K562 (cell line): ENCODE data around the gene PPP1R15A. TPM values are rescaled to one million over a fixed set of nuclear protein-coding genes. Genes with fewer than 3 reads are reported as not detected.

Experiments
- AFF1 ChIP-seq, 2 experiments: fragments of 450-650 bp; IDR thresholded peaks; 2 replicates each; pipeline ENCODE4 v1.6.1; 2018; ENCODE audit warnings: mild to moderate bottlenecking in 2 of 2, low read depth in 1 of 2; ENCODE audit not compliant: partially characterized antibody in 2 of 2
- ARID2 ChIP-seq: fragments of 450-650 bp; IDR thresholded peaks from 2 replicates; pipeline ENCODE4 v1.6.1; 2017; ENCODE audit warnings: antibody characterized with exemption, mild to moderate bottlenecking
- BHLHE40 ChIP-seq: IDR thresholded peaks from 2 replicates; pipeline ENCODE4 v1.6.1; 2011; ENCODE audit warnings: low read length, improper control_type of control experiment
- CBX3 ChIP-seq, 2 experiments: IDR thresholded peaks; 1 replicate in 1 of 2; 2 replicates in 1 of 2; pipeline ENCODE4 v1.6.1; 2012; ENCODE audit warnings: inconsistent platforms in 2 of 2, low read length in 2 of 2, borderline replicate concordance in 1 of 2, control low read depth in 1 of 2
- ELF2 ChIP-seq: fragments of 250-450 bp; sonication (Bioruptor Pico); IDR thresholded peaks from 2 replicates; pipeline ENCODE4 v1.5.0; 2021; ENCODE audit warnings: mild to moderate bottlenecking
- HMG20A ChIP-seq: fragments of 450-650 bp; formaldehyde crosslinking; conservative IDR thresholded peaks from 2 replicates; pipeline ENCODE4 v1.4.0; 2020; ENCODE audit warnings: mild to moderate bottlenecking, mixed read lengths
- KHSRP ChIP-seq: fragments of 450-650 bp; IDR thresholded peaks from 2 replicates; pipeline ENCODE4 v1.6.1; 2017
- MITF ChIP-seq: IDR thresholded peaks from 2 replicates; pipeline ENCODE4 v1.6.1; 2014; ENCODE audit warnings: antibody characterized with exemption
- MTA1 ChIP-seq: fragments of 450-650 bp; IDR thresholded peaks from 2 replicates; pipeline ENCODE4 v1.6.1; 2017; ENCODE audit warnings: borderline replicate concordance
- NR2C1 ChIP-seq, 2 experiments: fragments of 450-650 bp; IDR thresholded peaks; 2 replicates each; pipeline ENCODE4 v1.6.1; 2017; ENCODE audit warnings: mild to moderate bottlenecking in 2 of 2, antibody characterized with exemption in 1 of 2, inconsistent platforms in 1 of 2, missing compliant biosample characterization in 1 of 2, missing genetic modification characterization in 1 of 2
- NR2C2 ChIP-seq, 2 experiments: fragments of 200-800 bp in 1 of 2; sonication (Bioruptor generic) in 1 of 2; sonication (generic) in 1 of 2; formaldehyde crosslinking in 1 of 2; IDR thresholded peaks; 2 replicates each; pipeline versions ENCODE4 v1.6.1 to v1.8.0; 2016 to 2022; ENCODE audit warnings: mild to moderate bottlenecking in 1 of 2, missing compliant biosample characterization in 1 of 2, missing genetic modification characterization in 1 of 2, missing genetic modification reagents in 1 of 2
- RFX1 ChIP-seq: fragments of 450-650 bp; IDR thresholded peaks from 2 replicates; pipeline ENCODE4 v1.6.1; 2016; ENCODE audit warnings: mild to moderate bottlenecking, moderate library complexity
- SIN3B ChIP-seq: fragments of 450-650 bp; IDR thresholded peaks from 2 replicates; pipeline ENCODE4 v1.6.1; 2017; ENCODE audit warnings: low read depth, mild to moderate bottlenecking, moderate library complexity
- SRF ChIP-seq, 2 experiments: fragments of 250-450, 450-650 bp in 1 of 2; sonication (Bioruptor Pico) in 1 of 2; sonication (generic) in 1 of 2; formaldehyde crosslinking; IDR thresholded peaks; 2 replicates each; pipeline versions ENCODE4 v1.5.0 to v1.5.1; 2020 to 2022; ENCODE audit warnings: mild to moderate bottlenecking in 1 of 2, missing genetic modification reagents in 1 of 2
- TAF9B ChIP-seq: fragments of 450-650 bp; IDR thresholded peaks from 2 replicates; pipeline ENCODE4 v1.6.1; 2018; ENCODE audit warnings: mild to moderate bottlenecking; ENCODE audit not compliant: partially characterized antibody
- TRIM24 ChIP-seq, 2 experiments: fragments of 450-650 bp; IDR thresholded peaks; 2 replicates each; pipeline ENCODE4 v1.6.1; 2016
- U2AF1 ChIP-seq: fragments of 200-400 bp; formaldehyde crosslinking; optimal IDR thresholded peaks from 2 replicates; pipeline ENCODE3; 2017; ENCODE audit warnings: mild to moderate bottlenecking, low read depth, low read length, moderate library complexity
- XRCC5 ChIP-seq: fragments of 200-400 bp; formaldehyde crosslinking; IDR thresholded peaks from 2 replicates; pipeline ENCODE4 v1.6.1; 2017; ENCODE audit warnings: low read depth, mild to moderate bottlenecking, low read length
- ZFP36 ChIP-seq: fragments of 150-350 bp; IDR thresholded peaks from 2 replicates; pipeline ENCODE4 v1.6.1; 2018; ENCODE audit warnings: low read length, low read depth; ENCODE audit not compliant: partially characterized antibody
- ZNF184 ChIP-seq: sonication (generic); formaldehyde crosslinking; IDR thresholded peaks from 2 replicates; pipeline ENCODE4 v1.5.0; 2020; ENCODE audit warnings: missing genetic modification reagents
- ZNF263 ChIP-seq: sonication (generic); formaldehyde crosslinking; IDR thresholded peaks from 2 replicates; pipeline ENCODE4 v1.8.0; 2022; ENCODE audit warnings: mild to moderate bottlenecking, missing genetic modification reagents, borderline replicate concordance
- ZNF696 ChIP-seq: fragments of 250-450 bp; sonication (Bioruptor Pico); conservative IDR thresholded peaks from 2 replicates; pipeline ENCODE4 v1.4.0; 2020; ENCODE audit warnings: mild to moderate bottlenecking, moderate library complexity
- polyA plus RNA-seq, 8 experiments: library from polyadenylated mRNA; depleted of rRNA in 4 of 8; stranded (reverse) in 5 of 8; unstranded in 3 of 8; fragments of >200 nt; fragmentation: Nextera tagmentation in 2 of 8; fragmentation: Illumina TruSeq in 1 of 8; extraction: Ambion mirVana in 2 of 8; extraction: Trizol in 1 of 8; gene quantifications; 2 replicates each; pipeline versions ENCODE4 v1.2.1 to v1.2.3, GENCODE V29; 2011 to 2014; ENCODE audit warnings: inconsistent platforms in 1 of 8, missing spikeins in 1 of 8
- total RNA-seq, 7 experiments: library from RNA; depleted of rRNA in 6 of 7; stranded (reverse); fragments of >200 nt in 6 of 7; fragmentation: Illumina TruSeq in 2 of 7; extraction: Trizol in 2 of 7; gene quantifications; 2 replicates each; pipeline versions ENCODE4 v1.2.1 to v1.2.3, GENCODE V29; 2011 to 2021; ENCODE audit warnings: low replicate concordance in 1 of 7
- TF ChIP-seq, protein P1 (sequence below), 3 experiments: IDR thresholded peaks in 2 of 3; conservative IDR thresholded peaks in 1 of 3; 2 replicates each; pipeline ENCODE4 v1.5.1; 2011 to 2012; ENCODE audit warnings: low read length in 3 of 3, mild to moderate bottlenecking in 3 of 3, control low read depth in 2 of 3, improper control_type of control experiment in 1 of 3, inconsistent platforms in 1 of 3, low read depth in 1 of 3, mixed read lengths in 1 of 3, moderate library complexity in 1 of 3; ENCODE audit not compliant: insufficient read depth in 2 of 3

The PPP1R15A gene
- total and polyA plus RNA-seq, 9 of the 15 experiments (the other 6 are each of a cell fraction or from before 2014, with no cell fraction given), result 0.42 to 73.7 (median 44.0) TPM

- TF ChIP-seq U2AF1, result no peak
- peak in 1 of 2 experiments; percentile 77 for TF ChIP-seq AFF1 (IDR thresholded peaks at IDR 0.05; ENCODE audit: low read depth in 1 of 2, partially characterized antibody in 2 of 2)
- no peak for TF ChIP-seq CBX3 (IDR thresholded peaks at IDR 0.05; ENCODE audit: borderline replicate concordance in 1 of 2, low read length in 2 of 2)
- peak; percentile 36; the same call in 1 of the 2 replicates for TF ChIP-seq SIN3B
- TF ChIP-seq ARID2, result peak; percentile 82
- TF ChIP-seq RFX1, result no peak
- peak; percentile 50; the same call in 1 of the 2 replicates for TF ChIP-seq ELF2
- TF ChIP-seq SRF (CRISPR knock-in tag; IDR thresholded peaks at IDR 0.05), result peak in 1 of 2 experiments; percentile 31; a peak in 1 of 4 replicates
- TF ChIP-seq TAF9B, result no peak
- peak; percentile 86 for TF ChIP-seq BHLHE40
- no peak for TF ChIP-seq ZNF696 (CRISPR knock-in tag)
- peak; percentile 25; the same call in 1 of the 2 replicates for TF ChIP-seq MTA1
- TF ChIP-seq ZFP36, result peak; percentile 56
- peak; percentile 61; the same call in 1 of the 2 replicates for TF ChIP-seq XRCC5
- TF ChIP-seq, protein P1, sequence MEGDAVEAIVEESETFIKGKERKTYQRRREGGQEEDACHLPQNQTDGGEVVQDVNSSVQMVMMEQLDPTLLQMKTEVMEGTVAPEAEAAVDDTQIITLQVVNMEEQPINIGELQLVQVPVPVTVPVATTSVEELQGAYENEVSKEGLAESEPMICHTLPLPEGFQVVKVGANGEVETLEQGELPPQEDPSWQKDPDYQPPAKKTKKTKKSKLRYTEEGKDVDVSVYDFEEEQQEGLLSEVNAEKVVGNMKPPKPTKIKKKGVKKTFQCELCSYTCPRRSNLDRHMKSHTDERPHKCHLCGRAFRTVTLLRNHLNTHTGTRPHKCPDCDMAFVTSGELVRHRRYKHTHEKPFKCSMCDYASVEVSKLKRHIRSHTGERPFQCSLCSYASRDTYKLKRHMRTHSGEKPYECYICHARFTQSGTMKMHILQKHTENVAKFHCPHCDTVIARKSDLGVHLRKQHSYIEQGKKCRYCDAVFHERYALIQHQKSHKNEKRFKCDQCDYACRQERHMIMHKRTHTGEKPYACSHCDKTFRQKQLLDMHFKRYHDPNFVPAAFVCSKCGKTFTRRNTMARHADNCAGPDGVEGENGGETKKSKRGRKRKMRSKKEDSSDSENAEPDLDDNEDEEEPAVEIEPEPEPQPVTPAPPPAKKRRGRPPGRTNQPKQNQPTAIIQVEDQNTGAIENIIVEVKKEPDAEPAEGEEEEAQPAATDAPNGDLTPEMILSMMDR (IDR thresholded peaks at IDR 0.05 in 2 of 3, conservative IDR thresholded peaks at IDR 0.05 in 1 of 3; ENCODE audit: insufficient read depth in 2 of 3, low read depth in 1 of 3, low read length in 3 of 3), result peak; percentile 94 to 97 (median 96)
- TF ChIP-seq NR2C2 (CRISPR knock-in tag; IDR thresholded peaks at IDR 0.05), result 0 out of 2 replicates have a peak, but pooled peaks have one; percentile 48
- TF ChIP-seq NR2C2 (tag; IDR thresholded peaks at IDR 0.05), result peak; percentile 91
- TF ChIP-seq MITF, result peak; percentile 100
- peak; percentile 86; the same call in 1 of the 2 replicates for TF ChIP-seq ZNF263 (CRISPR knock-in tag)
- TF ChIP-seq TRIM24 (IDR thresholded peaks at IDR 0.05), result no peak
- no peak for TF ChIP-seq HMG20A (CRISPR knock-in tag)
- TF ChIP-seq NR2C1 (IDR thresholded peaks at IDR 0.05), result peak; percentile 69; the same call in 1 of the 2 replicates
- TF ChIP-seq NR2C1 (tag; IDR thresholded peaks at IDR 0.05), result peak; percentile 80
- TF ChIP-seq ZNF184 (CRISPR knock-in tag), result no peak
- no peak for TF ChIP-seq KHSRP
These were observed 36.5 kb upstream of the PPP1R15A start (continued) for GRCh38 chr19:48835734-48836088.
